H1 (cell line): ENCODE measurements around the gene UPP1. TPM values are rescaled to one million over a fixed set of nuclear protein-coding genes. Genes with fewer than 3 reads are reported as not detected.

ENCODE experiments used
- CTCF ChIA-PET: fragments of 300-600 bp; sonication (Branson Sonifier 250); formaldehyde crosslinking; loops from one replicate; lab custom pipeline; 2021; ENCODE audit not compliant: partially characterized antibody; lab: Charles Lee
- POLR2A ChIA-PET: fragments of 300-600 bp; sonication (Branson Sonifier 250); formaldehyde crosslinking; loops from one replicate; lab custom pipeline; 2021; ENCODE audit warnings: inconsistent platforms; ENCODE audit not compliant: partially characterized antibody; lab: Charles Lee
- DNase-seq, 2 experiments: peaks; one replicate each; pipeline versions ENCODE4 v3.0.0 to v3.0.0-alpha.2; 2010 to 2022; ENCODE audit warnings: low spot score in 2 of 2, low read depth in 1 of 2, mixed read lengths in 1 of 2
- FAIRE-seq: peaks from 2 replicates; lab custom pipeline; 2011; peaks lifted over from hg19 to GRCh38; lab: Jason Lieb, UNC
- H2AFZ ChIP-seq: 2 replicates; pipeline ENCODE4 v1.8.1; 2012; ENCODE audit warnings: low read length, inconsistent platforms
- H2AK5ac ChIP-seq: 2 replicates; pipeline ENCODE4 v1.6.1; 2013; ENCODE audit warnings: low read depth, low read length
- H2BK120ac ChIP-seq: replicated peaks from 2 replicates; pipeline ENCODE3; 2013; ENCODE audit warnings: low read depth, low read length, inconsistent platforms
- H2BK12ac ChIP-seq: 2 replicates; pipeline ENCODE4 v1.6.1; 2013; ENCODE audit warnings: low read depth, low read length
- H2BK15ac ChIP-seq: 2 replicates; pipeline ENCODE4 v1.6.1; 2013; ENCODE audit warnings: low read length
- H2BK20ac ChIP-seq: 2 replicates; pipeline ENCODE4 v1.6.1; 2013; ENCODE audit warnings: low read length
- H2BK5ac ChIP-seq: 2 replicates; pipeline ENCODE4 v1.6.1; 2013; ENCODE audit warnings: low read depth, low read length
- H3K14ac ChIP-seq: 2 replicates; pipeline ENCODE4 v1.6.1; 2013; ENCODE audit warnings: inconsistent platforms; ENCODE audit not compliant: insufficient read length
- H3K18ac ChIP-seq: 2 replicates; pipeline ENCODE4 v1.6.1; 2013; ENCODE audit warnings: low read length; ENCODE audit errors: extremely low read depth
- H3K23ac ChIP-seq: 2 replicates; pipeline ENCODE4 v1.6.1; 2013; ENCODE audit warnings: inconsistent platforms; ENCODE audit not compliant: insufficient read length
- H3K23me2 ChIP-seq: 2 replicates; pipeline ENCODE4 v1.6.1; 2013; ENCODE audit warnings: low read depth, low read length
- H3K27ac ChIP-seq: 2 replicates; pipeline ENCODE4 v1.6.1; 2011; ENCODE audit warnings: low read depth, low read length, inconsistent platforms
- H3K27me3 ChIP-seq, 4 experiments: replicated peaks in 1 of 4; 1 replicate in 1 of 4; 2 replicates in 3 of 4; pipeline versions ENCODE4 v1.6.1 to v1.8.1; 2011 to 2013; ENCODE audit warnings: low read length in 3 of 4, mild to moderate bottlenecking in 3 of 4, inconsistent platforms in 2 of 4, mixed read lengths in 2 of 4, moderate library complexity in 1 of 4; ENCODE audit not compliant: control insufficient read depth in 3 of 4, insufficient read depth in 3 of 4; ENCODE audit errors: extremely low read depth in 1 of 4
- H3K36me3 ChIP-seq, 4 experiments: 2 replicates each; pipeline versions ENCODE4 v1.6.1 to v1.8.1; 2011 to 2013; ENCODE audit warnings: mild to moderate bottlenecking in 4 of 4, low read length in 3 of 4, moderate library complexity in 2 of 4, control low read depth in 1 of 4, inconsistent platforms in 1 of 4; ENCODE audit not compliant: insufficient read depth in 4 of 4, control insufficient read depth in 2 of 4
- H3K4ac ChIP-seq: replicated peaks from 2 replicates; pipeline ENCODE3; 2013; ENCODE audit warnings: low read length, low read depth, mixed read lengths, inconsistent platforms; ENCODE audit not compliant: insufficient read length
- H3K4me1 ChIP-seq, 4 experiments: replicated peaks in 1 of 4; 1 replicate in 1 of 4; 2 replicates in 3 of 4; pipeline versions ENCODE4 v1.6.1 to v1.8.1; 2011 to 2013; ENCODE audit warnings: low read length in 3 of 4, inconsistent platforms in 2 of 4, mixed read lengths in 1 of 4; ENCODE audit not compliant: insufficient read depth in 4 of 4, control insufficient read depth in 3 of 4
- H3K4me2 ChIP-seq, 2 experiments: 2 replicates each; pipeline versions ENCODE4 v1.6.1 to v1.8.1; 2011 to 2013; ENCODE audit warnings: low read depth in 2 of 2, low read length in 2 of 2, control low read depth in 1 of 2, inconsistent platforms in 1 of 2, mild to moderate bottlenecking in 1 of 2; ENCODE audit not compliant: insufficient read depth in 1 of 2
- H3K4me3 ChIP-seq, 4 experiments: fragments of 200-600, 300-600 bp in 1 of 4; sonication (generic), shearing (Covaris generic), sonication (Bioruptor Twin) in 1 of 4; 2 replicates each; pipeline versions ENCODE4 v1.5.1 to v1.8.1; 2011 to 2016; ENCODE audit warnings: low read length in 4 of 4, low read depth in 3 of 4, control low read depth in 2 of 4, inconsistent platforms in 2 of 4, mild to moderate bottlenecking in 2 of 4, mixed read lengths in 1 of 4, moderate library complexity in 1 of 4; ENCODE audit not compliant: insufficient read depth in 2 of 4; ENCODE audit errors: extremely low read depth in 1 of 4
- H3K56ac ChIP-seq: replicated peaks from 2 replicates; pipeline ENCODE3; 2013; ENCODE audit warnings: low read depth, mild to moderate bottlenecking, mixed read lengths, low read length, inconsistent platforms; ENCODE audit not compliant: insufficient read length
- H3K79me1 ChIP-seq: 2 replicates; pipeline ENCODE4 v1.6.1; 2013; ENCODE audit warnings: low read depth, low read length, control low read depth
- H3K79me2 ChIP-seq, 2 experiments: 2 replicates each; pipeline versions ENCODE4 v1.6.1 to v1.8.1; 2012 to 2013; ENCODE audit warnings: low read length in 2 of 2, mild to moderate bottlenecking in 2 of 2, inconsistent platforms in 1 of 2; ENCODE audit not compliant: insufficient read depth in 2 of 2, control insufficient read depth in 1 of 2
- H3K9ac ChIP-seq, 4 experiments: replicated peaks in 1 of 4; 1 replicate in 1 of 4; 2 replicates in 3 of 4; pipeline versions ENCODE4 v1.6.1 to v1.8.1; 2011 to 2013; ENCODE audit warnings: low read depth in 3 of 4, low read length in 3 of 4, control low read depth in 2 of 4, mild to moderate bottlenecking in 2 of 4, moderate library complexity in 2 of 4, inconsistent platforms in 1 of 4; ENCODE audit errors: extremely low read depth in 1 of 4
- H3K9me3 ChIP-seq, 2 experiments: 2 replicates each; pipeline versions ENCODE4 v1.6.1 to v1.8.1; 2012 to 2013; ENCODE audit warnings: mild to moderate bottlenecking in 2 of 2, moderate library complexity in 2 of 2, control low read depth in 1 of 2, inconsistent platforms in 1 of 2, low read depth in 1 of 2, low read length in 1 of 2, mixed read lengths in 1 of 2; ENCODE audit not compliant: insufficient read depth in 2 of 2
- H4K20me1 ChIP-seq, 2 experiments: replicated peaks in 1 of 2; 2 replicates each; pipeline versions ENCODE3 to v1.8.1; 2011 to 2013; ENCODE audit warnings: inconsistent platforms in 2 of 2, low read length in 2 of 2, mild to moderate bottlenecking in 1 of 2; ENCODE audit not compliant: insufficient read depth in 2 of 2, control insufficient read depth in 1 of 2
- H4K5ac ChIP-seq: 2 replicates; pipeline ENCODE4 v1.6.1; 2013; ENCODE audit warnings: low read length, low read depth, mixed read lengths, inconsistent platforms; ENCODE audit not compliant: insufficient read length
- H4K8ac ChIP-seq: 2 replicates; pipeline ENCODE4 v1.8.0; 2013; ENCODE audit warnings: mild to moderate bottlenecking, moderate library complexity, low read length, inconsistent platforms; ENCODE audit not compliant: insufficient read depth; ENCODE audit errors: extremely low read depth
- H4K91ac ChIP-seq: replicated peaks from 2 replicates; pipeline ENCODE3; 2013; ENCODE audit warnings: low read length, mixed read lengths, inconsistent platforms; ENCODE audit not compliant: insufficient read length
- CTBP2 ChIP-seq: IDR thresholded peaks from 2 replicates; pipeline ENCODE4 v1.7.0; 2011; ENCODE audit warnings: borderline replicate concordance, mild to moderate bottlenecking, moderate library complexity, mixed read lengths, low read length; ENCODE audit not compliant: insufficient read depth, insufficient read length
- SAP30 ChIP-seq: fragments of 300-600 bp; sonication (generic); IDR thresholded peaks from 2 replicates; pipeline ENCODE4 v1.7.1; 2012; ENCODE audit warnings: low read length, moderate library complexity, mild to moderate bottlenecking, inconsistent platforms; ENCODE audit not compliant: insufficient read depth, insufficient replicate concordance
- SIX5 ChIP-seq: IDR thresholded peaks from 2 replicates; pipeline ENCODE4 v1.6.1; 2011; ENCODE audit warnings: mild to moderate bottlenecking, low read depth, low read length
- SP2 ChIP-seq: IDR thresholded peaks from 2 replicates; pipeline ENCODE4 v1.6.1; 2012; ENCODE audit warnings: mild to moderate bottlenecking, low read length, inconsistent platforms
- SRF ChIP-seq: IDR thresholded peaks from 2 replicates; pipeline ENCODE4 v1.6.1; 2011; ENCODE audit warnings: mild to moderate bottlenecking, low read depth, low read length, moderate library complexity
- TAF1 ChIP-seq: IDR thresholded peaks from 2 replicates; pipeline ENCODE4 v1.6.1; 2011; ENCODE audit warnings: mild to moderate bottlenecking, low read depth, low read length
- WGBS, 2 experiments: shearing (Covaris generic) in 1 of 2; methylation state at CpG; one replicate each; pipeline versions ENCODE4 v1.1.6 to v1.1.7; 2013 to 2015; ENCODE audit warnings: low lambda C conversion rate in 2 of 2, mixed read lengths in 2 of 2, inconsistent platforms in 1 of 2, low coverage in 1 of 2, missing lambda C conversion rate in 1 of 2; ENCODE audit not compliant: insufficient replicate concordance in 2 of 2, insufficient coverage in 1 of 2, insufficient read length in 1 of 2; ENCODE audit errors: extremely low coverage in 1 of 2, missing lambda C conversion rate in 1 of 2; 5-methylcytosine and 5-hydroxymethylcytosine counted together
- polyA plus RNA-seq, 7 experiments: library from polyadenylated mRNA; depleted of rRNA in 3 of 7; stranded (reverse) in 5 of 7; unstranded in 2 of 7; fragments of >200 nt in 5 of 7; fragments of 200-250 nt in 2 of 7; gene quantifications; 1 replicate in 5 of 7; 2 replicates in 1 of 7; 4 replicates in 1 of 7; pipeline versions ENCODE4 v1.2.1 to v1.2.3, GENCODE V29; 2011 to 2013; ENCODE audit warnings: missing spikeins in 2 of 7, mixed read lengths in 2 of 7
- total RNA-seq: library from RNA; stranded (reverse); fragmentation: NEBNext Ultra II Directional; extraction: Animal tissue kit (Norgen Biotek cat#: 25700); gene quantifications from 2 replicates; pipeline ENCODE4 v1.2.1, GENCODE V29; 2021

UPP1 gene
- total and polyA plus RNA-seq, 2 of the 8 experiments (the other 6 are each of a cell fraction or from before 2014, with no cell fraction given): 40.7 to 46.2 TPM

GRCh38 chr7:48114589-48114988, 25.5 kb downstream of the UPP1 start:
- FAIRE-seq: no peak
- H2BK20ac ChIP-seq: no peak overlapping the region
- H4K5ac ChIP-seq: no peak overlapping the region
- no peaks in the 10 kb centered on the region for H3K4me1 ChIP-seq
- H2BK120ac ChIP-seq: no peak overlapping the region
- no peaks in the 10 kb centered on the region for H3K79me2 ChIP-seq
- no peaks in the 10 kb centered on the region for H3K79me1 ChIP-seq
- H3K4ac ChIP-seq: no peak overlapping the region
- H3K23me2 ChIP-seq: no peaks in the 10 kb centered on the region
- POLR2A ChIA-PET: interaction anchor here (0.9 kb wide), 1 partner anchor 18 kb away, joined by 3 read pairs; no protein-coding TSS in a partner anchor
- no peak overlapping the region; the same call in 1 of the 2 replicates for H2AFZ ChIP-seq
- no peak overlapping the region for H3K56ac ChIP-seq
- CTCF ChIA-PET: interaction anchor here (0.6 to 1.0 kb wide), 2 partner anchors 126 to 130 kb away, joined by 3 read pairs; no protein-coding TSS in a partner anchor
- no peak overlapping the region for H3K9ac ChIP-seq
- no peak overlapping the region for H2BK15ac ChIP-seq
- no peaks in the 10 kb centered on the region for H4K20me1 ChIP-seq
- WGBS, 2 experiments: 91% methylated on average over 5 of the region's 7 CpGs; no CpG with 5 or more reads in 1 of the 2 experiments
- no peaks in the 10 kb centered on the region for H3K36me3 ChIP-seq
- no peak overlapping the region for H2BK5ac ChIP-seq
- H2BK12ac ChIP-seq: no peak overlapping the region
- no peak overlapping the region for H3K4me3 ChIP-seq
- DNase-seq: no peak
- H3K27me3 ChIP-seq: no peaks in the 10 kb centered on the region; a peak in 1 of 7 replicates
- no peak overlapping the region for H4K8ac ChIP-seq
- TF ChIP-seq SAP30: no peak
- TF ChIP-seq SRF: no peak
- no peak for TF ChIP-seq TAF1
- TF ChIP-seq CTBP2: no peak
- no peak for TF ChIP-seq SIX5
- TF ChIP-seq SP2: no peak
- H3K18ac ChIP-seq: no peak overlapping the region
- H3K23ac ChIP-seq: no peak overlapping the region
- no peak overlapping the region for H2AK5ac ChIP-seq
- H3K14ac ChIP-seq: no peak overlapping the region
- H3K9me3 ChIP-seq: no peaks in the 10 kb centered on the region
- H3K4me2 ChIP-seq: no peak overlapping the region
- H4K91ac ChIP-seq: peak overlapping the region; percentile 71
- H3K27ac ChIP-seq: no peak overlapping the region
